ENCODE results near the gene SPINT4. TPM values are rescaled to one million over a fixed set of nuclear protein-coding genes. Genes with fewer than 3 reads are reported as not detected.

The SPINT4 gene
- total RNA-seq, 2 experiments from 2014 or later = not detected

DNA sequence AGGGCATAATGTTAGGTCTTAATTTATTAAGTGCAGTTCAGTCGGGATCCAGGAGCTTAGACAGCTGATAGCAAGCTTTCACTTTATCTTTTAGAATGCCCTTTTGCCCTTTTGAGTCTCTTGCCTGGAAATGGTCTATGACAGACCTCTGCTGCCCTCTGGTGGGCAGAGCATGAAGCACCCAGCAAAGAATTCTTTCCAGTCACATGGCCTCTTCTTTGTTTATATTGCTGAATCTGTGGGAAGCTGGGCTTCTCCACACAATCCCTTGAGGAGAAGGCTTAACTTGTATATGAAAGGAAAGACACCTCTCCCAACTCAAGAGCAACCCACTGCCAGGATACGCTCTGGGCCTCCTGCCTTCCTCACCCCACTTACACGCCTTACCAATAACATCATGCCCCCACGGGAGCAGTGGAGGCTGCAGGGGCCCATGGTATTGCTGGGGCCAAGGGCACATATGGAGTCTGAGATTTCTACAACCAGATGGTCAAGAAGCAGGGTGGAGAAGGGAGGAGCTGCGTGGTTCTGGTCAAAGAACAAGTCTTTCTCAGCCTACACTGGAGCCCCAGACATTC lies 49.1 kb downstream of the SPINT4 start:
- ChIA-PET POLR2A (no interaction called here), CTCF (interaction anchor here (0.6 to 4.0 kb wide), 91 partner anchors 9 to 917 kb away, joined by 3 to 80 read pairs (median 4); partner anchors contain the start of genes DNTTIP1, EPPIN, SYS1 and WFDC10A)
- Mint-ChIP-seq H3K4me1 (ENCODE audit: low read depth) (peaks cover 5% of the 10 kb centered on the region), H3K9me3 (no peaks in the 10 kb centered on the region), H3K4me3 (no peak overlapping the region), H3K36me3 (no peaks in the 10 kb centered on the region), H3K27ac (no peak overlapping the region), H3K27me3 (peaks cover 3% of the 10 kb centered on the region)
- peak; percentile 86 for DNase-seq
- intact Hi-C loops (cut with micrococcal nuclease) = loop anchor here (1.0 to 5.0 kb wide), 3 partner anchors 179 to 454 kb away; no protein-coding TSS in a partner anchor

- H3K4me1 Mint-ChIP-seq (ENCODE audit: low read depth) = peaks cover 5% of the 10 kb centered on the region
- CTCF ChIA-PET = interaction anchor here (2.2 to 4.0 kb wide), 3 partner anchors 179 to 226 kb away, joined by 6 to 80 read pairs (median 8); partner anchors contain the start of gene EPPIN
- H3K27ac Mint-ChIP-seq = no peak overlapping the region
- POLR2A ChIA-PET = no interaction called here
- H3K4me3 Mint-ChIP-seq = no peak overlapping the region
- no peak for DNase-seq
- H3K36me3 Mint-ChIP-seq = no peaks in the 10 kb centered on the region
- H3K27me3 Mint-ChIP-seq = peaks cover 3% of the 10 kb centered on the region
- H3K9me3 Mint-ChIP-seq = no peaks in the 10 kb centered on the region
- intact Hi-C loops (cut with micrococcal nuclease) = loop anchor here (5.0 kb wide), 1 partner anchor 455 kb away; no protein-coding TSS in a partner anchor
These were observed 50.5 kb downstream of the SPINT4 start for GRCh38 chr20:45772693-45773092.

DNA sequence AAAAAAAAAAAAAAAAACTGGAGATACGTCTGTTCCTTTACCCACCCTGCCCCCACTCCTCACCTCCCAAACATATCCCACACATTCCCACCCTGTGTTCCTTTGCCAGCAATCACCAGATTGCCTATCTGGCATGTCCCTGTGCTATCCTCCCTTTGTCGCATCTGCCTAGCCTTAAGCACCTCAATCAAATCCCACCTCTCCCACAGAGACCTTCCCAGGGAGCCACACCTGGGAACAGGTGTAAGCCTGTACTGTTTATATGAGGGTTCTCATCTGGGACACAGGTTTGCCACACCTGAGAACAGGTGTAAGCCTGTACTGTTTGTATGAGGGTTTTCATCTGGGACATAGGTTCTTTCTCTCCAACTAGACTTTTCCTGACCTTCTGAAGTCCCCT lies 52.8 kb downstream of the SPINT4 start:
- Mint-ChIP-seq H3K9me3 (no peaks in the 10 kb centered on the region), H3K27ac (no peak overlapping the region), H3K27me3 (peaks cover 3% of the 10 kb centered on the region), H3K4me3 (no peak overlapping the region), H3K36me3 (no peaks in the 10 kb centered on the region), H3K4me1 (ENCODE audit: low read depth) (peaks cover 5% of the 10 kb centered on the region)
- no peak for DNase-seq
- CTCF ChIA-PET = interaction anchor here (1.2 kb wide), 2 partner anchors 145 to 325 kb away, joined by 3 to 5 read pairs; partner anchors contain the start of gene WFDC10A
- intact Hi-C loops (cut with micrococcal nuclease) = loop anchor here (5.0 kb wide), 1 partner anchor 458 kb away; no protein-coding TSS in a partner anchor
- POLR2A ChIA-PET = no interaction called here

- Mint-ChIP-seq H3K9me3 (no peaks in the 10 kb centered on the region), H3K27ac (no peak overlapping the region), H3K36me3 (no peaks in the 10 kb centered on the region), H3K4me3 (no peak overlapping the region), H3K4me1 (ENCODE audit: low read depth) (peaks cover 5% of the 10 kb centered on the region), H3K27me3 (peaks cover 3% of the 10 kb centered on the region)
- intact Hi-C loops (cut with micrococcal nuclease) = no loop called here
- POLR2A ChIA-PET = no interaction called here
- CTCF ChIA-PET = no interaction called here
- no peak for DNase-seq
These were observed 53.3 kb downstream of the SPINT4 start for GRCh38 chr20:45775411-45775810.

Small RNA genes within 50 kb of the gene (microRNA-seq; reads per million reads assigned to microRNA genes)
- gene MIR3617 (ENCODE audit: borderline microRNAs expressed, borderline number of aligned reads, borderline replicate concordance) = not detected

Other genes starting within 250 kb of the SPINT4 start
- not detected for gene SPINT3, start 206.7 kb upstream of the SPINT4 start, total RNA-seq
- not detected for gene WFDC6, start 182.9 kb upstream of the SPINT4 start, total RNA-seq
- not detected for gene EPPIN, start 174.9 kb upstream of the SPINT4 start, total RNA-seq
- gene WFDC8, start 143.1 kb upstream of the SPINT4 start, total RNA-seq = not detected
- gene WFDC10A, start 92.6 kb upstream of the SPINT4 start, total RNA-seq = not detected
- not detected for gene WFDC9, start 91.1 kb upstream of the SPINT4 start, total RNA-seq
- gene WFDC11, start 52.1 kb upstream of the SPINT4 start, total RNA-seq = not detected
- not detected for gene WFDC13, start 20.3 kb upstream of the SPINT4 start, total RNA-seq
- not detected for gene WFDC10B, start 17.3 kb upstream of the SPINT4 start, total RNA-seq
- gene WFDC3, start 69.5 kb downstream of the SPINT4 start, total RNA-seq = not detected
- 10 to 100 TPM; 24.9 to 27.0 TPM for gene DNTTIP1, start 69.6 kb downstream of the SPINT4 start, total RNA-seq
- gene UBE2C, start 90.3 kb downstream of the SPINT4 start, total RNA-seq = 100 to 1,000 TPM; 192 to 196 TPM
- gene TNNC2, start 105.0 kb downstream of the SPINT4 start, total RNA-seq = not detected
- 1 to 10 TPM; 1.8 to 2.2 TPM for gene SNX21, start 111.5 kb downstream of the SPINT4 start, total RNA-seq
- gene ACOT8, start 135.0 kb downstream of the SPINT4 start, total RNA-seq = 10 to 100 TPM; 25.5 to 29.0 TPM
- gene ZSWIM3, start 135.3 kb downstream of the SPINT4 start, total RNA-seq = 1 to 10 TPM; 4.7 TPM
- gene ZSWIM1, start 158.9 kb downstream of the SPINT4 start, total RNA-seq = 1 to 10 TPM; 7.7 to 8.1 TPM
- gene SPATA25, start 165.3 kb downstream of the SPINT4 start, total RNA-seq = under 1 TPM; 0.50 to 0.63 TPM
- 1 to 10 TPM; 2.3 to 2.5 TPM for gene NEURL2, start 168.9 kb downstream of the SPINT4 start, total RNA-seq
- gene CTSA, start 169.0 kb downstream of the SPINT4 start, total RNA-seq = 10 to 100 TPM; 49.8 to 54.8 TPM
- 1 to 10 TPM; 9.4 to 9.5 TPM for gene PLTP, start 189.8 kb downstream of the SPINT4 start, total RNA-seq
- gene PCIF1, start 212.3 kb downstream of the SPINT4 start, total RNA-seq = 10 to 100 TPM; 29.9 to 33.0 TPM
- gene ZNF335, start 249.9 kb downstream of the SPINT4 start, total RNA-seq = 10 to 100 TPM; 24.1 to 26.0 TPM